ENCODE measurements around the gene OBSCN. TPM values are rescaled to one million over a fixed set of nuclear protein-coding genes. Genes with fewer than 3 reads are reported as not detected.

OBSCN gene
- total and polyA plus RNA-seq, 7 donors: 0.92 to 21.0 (median 13.1) TPM

DNA sequence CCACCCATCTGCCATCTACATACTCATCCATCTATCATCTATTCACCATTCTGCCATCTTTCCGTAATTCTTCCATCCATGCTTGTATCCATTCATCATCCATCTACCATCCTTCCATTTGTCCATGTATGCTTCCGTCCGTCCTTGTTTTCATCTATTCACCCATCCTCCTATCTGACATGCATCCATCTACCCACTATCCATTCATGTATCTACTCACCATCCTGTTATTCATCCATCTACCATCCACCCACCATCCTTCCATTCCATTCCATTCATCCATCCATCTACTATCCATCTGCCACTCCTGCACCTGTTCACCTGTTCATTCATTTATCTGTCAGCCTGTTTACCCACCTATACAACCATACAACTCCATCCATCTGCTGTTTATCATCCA, 112.5 kb downstream of the OBSCN start:
- DNase-seq: no peak
- no peak overlapping the region for H3K27ac ChIP-seq
- no peaks in the 10 kb centered on the region for H3K27me3 ChIP-seq
- no peaks in the 10 kb centered on the region for H3K4me1 ChIP-seq
- H3K4me3 ChIP-seq: no peak overlapping the region
- 96% methylated on average over 3 of the region's 3 CpGs for WGBS, 2 donors
- intact Hi-C loops (cut with DNase I): loop anchor here (10.0 kb wide), 1 partner anchor 76 kb away; no protein-coding TSS in a partner anchor
- peaks cover 0 to 9% (median 6%) of the 10 kb centered on the region in 4 donors for H3K9me3 ChIP-seq
- TF ChIP-seq EP300 (IDR thresholded peaks at IDR 0.05) (no peak), POLR2AphosphoS5 (IDR thresholded peaks at IDR 0.05) (no peak), POLR2A (IDR thresholded peaks at IDR 0.05) (no peak)
- TF ChIP-seq, protein P1, sequence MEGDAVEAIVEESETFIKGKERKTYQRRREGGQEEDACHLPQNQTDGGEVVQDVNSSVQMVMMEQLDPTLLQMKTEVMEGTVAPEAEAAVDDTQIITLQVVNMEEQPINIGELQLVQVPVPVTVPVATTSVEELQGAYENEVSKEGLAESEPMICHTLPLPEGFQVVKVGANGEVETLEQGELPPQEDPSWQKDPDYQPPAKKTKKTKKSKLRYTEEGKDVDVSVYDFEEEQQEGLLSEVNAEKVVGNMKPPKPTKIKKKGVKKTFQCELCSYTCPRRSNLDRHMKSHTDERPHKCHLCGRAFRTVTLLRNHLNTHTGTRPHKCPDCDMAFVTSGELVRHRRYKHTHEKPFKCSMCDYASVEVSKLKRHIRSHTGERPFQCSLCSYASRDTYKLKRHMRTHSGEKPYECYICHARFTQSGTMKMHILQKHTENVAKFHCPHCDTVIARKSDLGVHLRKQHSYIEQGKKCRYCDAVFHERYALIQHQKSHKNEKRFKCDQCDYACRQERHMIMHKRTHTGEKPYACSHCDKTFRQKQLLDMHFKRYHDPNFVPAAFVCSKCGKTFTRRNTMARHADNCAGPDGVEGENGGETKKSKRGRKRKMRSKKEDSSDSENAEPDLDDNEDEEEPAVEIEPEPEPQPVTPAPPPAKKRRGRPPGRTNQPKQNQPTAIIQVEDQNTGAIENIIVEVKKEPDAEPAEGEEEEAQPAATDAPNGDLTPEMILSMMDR (IDR thresholded peaks at IDR 0.05): no peak
- peaks cover 0 to 21% (median 3%) of the 10 kb centered on the region in 4 donors for H3K36me3 ChIP-seq

- Histone ChIP-seq H3K9me3 (peaks cover 0 to 17% (median 6%) of the 10 kb centered on the region in 4 donors), H3K4me3 (no peak overlapping the region), H3K27me3 (no peaks in the 10 kb centered on the region), H3K4me1 (no peaks in the 10 kb centered on the region), H3K27ac (no peak overlapping the region), H3K36me3 (peaks cover 0 to 21% (median 3%) of the 10 kb centered on the region in 4 donors)
- TF ChIP-seq EP300 (IDR thresholded peaks at IDR 0.05): no peak
- TF ChIP-seq, protein P1 (IDR thresholded peaks at IDR 0.05): no peak
- TF ChIP-seq POLR2AphosphoS5 (IDR thresholded peaks at IDR 0.05): no peak
- no peak for TF ChIP-seq POLR2A (IDR thresholded peaks at IDR 0.05)
- DNase-seq: no peak
- WGBS, 2 donors: 94 to 96% methylated on average over 11 of the region's 11 CpGs
- intact Hi-C loops (cut with DNase I): loop anchor here (10.0 kb wide), 1 partner anchor 77 kb away; no protein-coding TSS in a partner anchor
Measured at GRCh38 chr1:228321435-228321834, 113.6 kb downstream of the OBSCN start.

GRCh38 chr1:228321895-228322294, 114.1 kb downstream of the OBSCN start:
- no peaks in the 10 kb centered on the region for H3K27me3 ChIP-seq
- H3K36me3 ChIP-seq: peaks cover 0 to 21% (median 3%) of the 10 kb centered on the region in 4 donors
- no peaks in the 10 kb centered on the region for H3K4me1 ChIP-seq
- H3K27ac ChIP-seq: no peak overlapping the region
- WGBS, 2 donors: 94 to 96% methylated on average over 15 of the region's 15 CpGs
- intact Hi-C loops (cut with DNase I): loop anchor here (10.0 kb wide), 1 partner anchor 77 kb away; no protein-coding TSS in a partner anchor
- no peak for TF ChIP-seq POLR2A (IDR thresholded peaks at IDR 0.05)
- TF ChIP-seq EP300 (IDR thresholded peaks at IDR 0.05): no peak
- TF ChIP-seq, protein P1 (IDR thresholded peaks at IDR 0.05): no peak
- no peak for TF ChIP-seq POLR2AphosphoS5 (IDR thresholded peaks at IDR 0.05)
- no peak for DNase-seq
- H3K4me3 ChIP-seq: no peak overlapping the region
- H3K9me3 ChIP-seq: peaks cover 0 to 17% (median 6%) of the 10 kb centered on the region in 4 donors

- 95 to 96% methylated on average over 9 of the region's 9 CpGs for WGBS, 2 donors
- H3K27me3 ChIP-seq: no peaks in the 10 kb centered on the region
- no peak for TF ChIP-seq POLR2A (IDR thresholded peaks at IDR 0.05)
- no peak for TF ChIP-seq POLR2AphosphoS5 (IDR thresholded peaks at IDR 0.05)
- TF ChIP-seq EP300 (IDR thresholded peaks at IDR 0.05): no peak
- TF ChIP-seq, protein P1 (IDR thresholded peaks at IDR 0.05): no peak
- peak; percentile 56 for DNase-seq
- no peak overlapping the region for H3K27ac ChIP-seq
- peaks cover 0 to 17% (median 6%) of the 10 kb centered on the region in 4 donors for H3K9me3 ChIP-seq
- H3K4me3 ChIP-seq: no peak overlapping the region
- peaks cover 0 to 21% (median 3%) of the 10 kb centered on the region in 4 donors for H3K36me3 ChIP-seq
- no peaks in the 10 kb centered on the region for H3K4me1 ChIP-seq
- intact Hi-C loops (cut with DNase I): loop anchor here (10.0 kb wide), 1 partner anchor 79 kb away; no protein-coding TSS in a partner anchor
Measured at GRCh38 chr1:228323401-228323800, 115.6 kb downstream of the OBSCN start.

Measured in sigmoid colon (tissue), 7 donors.